Natural killer cell (primary cell): Measurements from ENCODE around the gene UXS1. TPM values are rescaled to one million over a fixed set of nuclear protein-coding genes. Genes with fewer than 3 reads are reported as not detected.
A peak's percentile ranks its signal among the peaks of the same experiment; 100 is the strongest.

ENCODE experiments used
- ATAC-seq, 3 donors: fragments of 150-1000 bp in 2 of 3; fragments of 200-7000 bp in 1 of 3; cut with Tn5 transposase; 1 replicate in 1 of 3; 2 replicates in 2 of 3; pipeline ENCODE4 v1.10.0; 2021; ENCODE audit warnings: mild to moderate bottlenecking in 2 of 3, moderate library complexity in 2 of 3
- DNase-seq, 2 donors: peaks; one replicate each; pipeline versions ENCODE4 v3.0.0 to v3.0.0-alpha.2; 2013 to 2021; ENCODE audit warnings: mixed read lengths in 1 of 2
- H3K27ac ChIP-seq: one replicate; pipeline ENCODE4 v1.5.1; 2013; ENCODE audit warnings: mild to moderate bottlenecking, low read length
- H3K27me3 ChIP-seq: one replicate; pipeline ENCODE4 v1.6.1; 2013; ENCODE audit warnings: low read length; ENCODE audit not compliant: control insufficient read depth, insufficient read depth
- H3K36me3 ChIP-seq: one replicate; pipeline ENCODE4 v1.6.1; 2013; ENCODE audit warnings: low read length; ENCODE audit not compliant: control insufficient read depth, insufficient read depth
- H3K4me1 ChIP-seq: one replicate; pipeline ENCODE4 v1.6.1; 2013; ENCODE audit warnings: low read length; ENCODE audit not compliant: control insufficient read depth, insufficient read depth
- H3K4me3 ChIP-seq: one replicate; pipeline ENCODE4 v1.5.1; 2013; ENCODE audit warnings: low read length
- H3K9me3 ChIP-seq: one replicate; pipeline ENCODE4 v1.6.1; 2013; ENCODE audit warnings: low read length; ENCODE audit not compliant: control insufficient read depth, insufficient read depth
- H3K27ac Mint-ChIP-seq, 2 donors: one replicate each; pipeline ENCODE4 v1.8.0; 2022; ENCODE audit warnings: mild to moderate bottlenecking in 2 of 2, mixed read lengths in 2 of 2, moderate library complexity in 1 of 2
- H3K27me3 Mint-ChIP-seq, 2 donors: one replicate each; pipeline ENCODE4 v1.8.0; 2022; ENCODE audit warnings: low read depth in 2 of 2, mixed read lengths in 2 of 2
- H3K36me3 Mint-ChIP-seq: one replicate; pipeline ENCODE4 v1.8.0; 2022; ENCODE audit warnings: mixed read lengths
- H3K4me1 Mint-ChIP-seq, 2 donors: one replicate each; pipeline ENCODE4 v1.8.0; 2022; ENCODE audit warnings: mixed read lengths in 2 of 2
- H3K4me3 Mint-ChIP-seq: one replicate; pipeline ENCODE4 v1.8.0; 2022; ENCODE audit warnings: mild to moderate bottlenecking, moderate library complexity, mixed read lengths
- H3K9me3 Mint-ChIP-seq, 2 donors: one replicate each; pipeline ENCODE4 v1.8.0; 2022; ENCODE audit warnings: mixed read lengths in 2 of 2
- WGBS: methylation state at CpG from one replicate; pipeline ENCODE4 v1.1.7; 2013; ENCODE audit warnings: missing lambda C conversion rate; ENCODE audit not compliant: insufficient coverage; 5-methylcytosine and 5-hydroxymethylcytosine counted together
- intact Hi-C: fragments of 100-400 bp; cut with micrococcal nuclease; formaldehyde crosslinking; loops from one replicate; pipeline ENCODE4 v1.14.2; 2022
- total RNA-seq, 4 donors: library from RNA; stranded (reverse); fragments of 120-200 nt in 1 of 4; gene quantifications; one replicate each; pipeline versions ENCODE4 v1.2.3 to v1.2.4, GENCODE V29; 2013 to 2022
- TF ChIP-seq, protein P1 (sequence below): fragments of 200-600 bp; IDR thresholded peaks from one replicate; pipeline ENCODE4 v1.8.0; 2022; ENCODE audit warnings: antibody characterized with exemption

UXS1 gene
- total RNA-seq, 3 donors from 2014 or later (not counting 1 experiment from before 2014, with no cell fraction given) = 36.3 to 60.4 (median 37.5) TPM

DNA sequence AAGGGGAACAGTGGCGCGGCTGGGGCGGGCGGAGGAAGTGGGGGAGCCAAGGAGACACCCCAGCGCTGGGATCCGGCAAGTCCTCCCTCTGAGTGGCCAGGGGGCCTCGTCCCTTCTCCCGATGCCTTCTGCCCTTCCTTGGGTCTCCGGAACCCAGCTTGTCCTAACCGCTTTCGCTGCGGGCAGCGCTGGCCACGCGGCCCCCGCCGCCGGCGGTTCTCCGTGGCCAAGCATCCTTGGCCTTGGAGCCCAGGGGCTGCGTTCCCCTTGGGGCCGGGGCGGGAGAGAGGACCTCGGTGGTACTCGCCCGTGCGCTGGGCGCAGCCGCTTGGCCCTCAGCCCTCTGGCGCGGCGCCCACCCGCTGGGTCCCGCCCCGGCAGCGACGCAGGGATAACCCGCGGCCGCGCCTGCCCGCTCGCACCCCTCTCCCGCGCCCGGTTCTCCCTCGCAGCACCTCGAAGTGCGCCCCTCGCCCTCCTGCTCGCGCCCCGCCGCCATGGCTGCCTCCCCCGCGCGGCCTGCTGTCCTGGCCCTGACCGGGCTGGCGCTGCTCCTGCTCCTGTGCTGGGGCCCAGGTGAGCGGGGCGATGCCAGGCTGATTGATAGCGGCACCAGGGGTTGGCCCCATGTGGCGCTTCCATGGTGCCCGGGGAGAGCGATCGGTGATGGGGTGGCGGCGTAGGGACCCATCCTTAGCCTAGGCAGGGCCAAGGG lies 128.7 kb downstream of the UXS1 start:
- DNase-seq (peak in 1 of 2 donors; percentile 42), ATAC-seq (peak in 1 of 3 donors; percentile 28)
- Mint-ChIP-seq H3K27me3 (peaks cover 42 to 49% of the 10 kb centered on the region in 2 donors), H3K9me3 (no peaks in the 10 kb centered on the region), H3K4me3 (peak overlapping the region; percentile 56), H3K36me3 (no peaks in the 10 kb centered on the region), H3K27ac (no peak overlapping the region), H3K4me1 (peaks cover 0 to 10% of the 10 kb centered on the region in 2 donors)
- peaks cover 7% of the 10 kb centered on the region for H3K4me1 ChIP-seq
- H3K27me3 ChIP-seq = peaks cover 7% of the 10 kb centered on the region
- intact Hi-C loops = no loop called here
- WGBS = 6% methylated on average over 68 of the region's 68 CpGs
- no peak overlapping the region for H3K4me3 ChIP-seq
- H3K9me3 ChIP-seq = no peaks in the 10 kb centered on the region
- TF ChIP-seq, protein P1, sequence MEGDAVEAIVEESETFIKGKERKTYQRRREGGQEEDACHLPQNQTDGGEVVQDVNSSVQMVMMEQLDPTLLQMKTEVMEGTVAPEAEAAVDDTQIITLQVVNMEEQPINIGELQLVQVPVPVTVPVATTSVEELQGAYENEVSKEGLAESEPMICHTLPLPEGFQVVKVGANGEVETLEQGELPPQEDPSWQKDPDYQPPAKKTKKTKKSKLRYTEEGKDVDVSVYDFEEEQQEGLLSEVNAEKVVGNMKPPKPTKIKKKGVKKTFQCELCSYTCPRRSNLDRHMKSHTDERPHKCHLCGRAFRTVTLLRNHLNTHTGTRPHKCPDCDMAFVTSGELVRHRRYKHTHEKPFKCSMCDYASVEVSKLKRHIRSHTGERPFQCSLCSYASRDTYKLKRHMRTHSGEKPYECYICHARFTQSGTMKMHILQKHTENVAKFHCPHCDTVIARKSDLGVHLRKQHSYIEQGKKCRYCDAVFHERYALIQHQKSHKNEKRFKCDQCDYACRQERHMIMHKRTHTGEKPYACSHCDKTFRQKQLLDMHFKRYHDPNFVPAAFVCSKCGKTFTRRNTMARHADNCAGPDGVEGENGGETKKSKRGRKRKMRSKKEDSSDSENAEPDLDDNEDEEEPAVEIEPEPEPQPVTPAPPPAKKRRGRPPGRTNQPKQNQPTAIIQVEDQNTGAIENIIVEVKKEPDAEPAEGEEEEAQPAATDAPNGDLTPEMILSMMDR = no peak
- no peaks in the 10 kb centered on the region for H3K36me3 ChIP-seq
- no peak overlapping the region for H3K27ac ChIP-seq

DNA sequence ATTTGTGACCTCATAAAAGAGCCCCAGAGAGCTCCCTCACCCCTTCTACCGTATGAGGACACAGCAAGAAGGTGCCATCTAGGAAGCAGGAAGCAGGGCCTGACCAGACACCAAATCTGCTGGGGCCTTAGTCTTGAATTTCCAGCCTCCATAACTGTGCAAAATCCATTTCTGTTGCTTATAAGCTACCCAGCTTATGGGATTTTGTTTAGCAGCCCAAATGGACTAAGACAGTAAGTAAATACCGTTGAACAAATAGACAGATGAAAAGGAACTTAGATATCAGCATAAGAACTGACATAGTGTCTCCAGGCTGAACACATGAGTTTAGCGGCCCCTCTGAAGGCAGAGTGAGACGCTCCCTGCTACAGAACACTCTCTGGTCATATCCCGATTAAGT lies 130.9 kb downstream of the UXS1 start:
- no peak overlapping the region for H3K27ac Mint-ChIP-seq
- intact Hi-C loops = no loop called here
- Histone ChIP-seq H3K27me3 (peaks cover 7% of the 10 kb centered on the region), H3K36me3 (no peaks in the 10 kb centered on the region), H3K27ac (no peak overlapping the region), H3K4me3 (no peak overlapping the region), H3K9me3 (no peaks in the 10 kb centered on the region), H3K4me1 (peaks cover 19% of the 10 kb centered on the region)
- DNase-seq (no peak), ATAC-seq (no peak)
- WGBS = 84% methylated on average over 5 of the region's 5 CpGs
- H3K4me3 Mint-ChIP-seq = no peak overlapping the region
- H3K9me3 Mint-ChIP-seq = no peaks in the 10 kb centered on the region
- peaks cover 11 to 22% of the 10 kb centered on the region in 2 donors for H3K4me1 Mint-ChIP-seq
- TF ChIP-seq, protein P1 = no peak
- H3K27me3 Mint-ChIP-seq = peaks cover 29 to 33% of the 10 kb centered on the region in 2 donors
- H3K36me3 Mint-ChIP-seq = no peaks in the 10 kb centered on the region

- H3K27ac ChIP-seq = no peak overlapping the region
These were observed 131.5 kb downstream of the UXS1 start for GRCh38 chr2:106062627-106063026.

More at GRCh38 chr2:106062627-106063026, 131.5 kb downstream of the UXS1 start:
- intact Hi-C loops = no loop called here
- TF ChIP-seq, protein P1 = no peak
- no peaks in the 10 kb centered on the region for H3K9me3 Mint-ChIP-seq
- Histone ChIP-seq H3K4me1 (peaks cover 23% of the 10 kb centered on the region), H3K36me3 (no peaks in the 10 kb centered on the region), H3K4me3 (no peak overlapping the region), H3K27me3 (peaks cover 7% of the 10 kb centered on the region), H3K9me3 (no peaks in the 10 kb centered on the region)
- no peak overlapping the region for H3K4me3 Mint-ChIP-seq
- H3K36me3 Mint-ChIP-seq = no peaks in the 10 kb centered on the region
- no peak overlapping the region for H3K27ac Mint-ChIP-seq
- DNase-seq (no peak), ATAC-seq (no peak)
- H3K4me1 Mint-ChIP-seq = peaks cover 11 to 23% of the 10 kb centered on the region in 2 donors
- 89% methylated on average over 5 of the region's 5 CpGs for WGBS
- H3K27me3 Mint-ChIP-seq = peaks cover 25 to 30% of the 10 kb centered on the region in 2 donors
